HG02610 (cell line): ENCODE measurements around the gene HAP1.
"Not testable (repeated sequence)": the region's sequence is repeated elsewhere in the genome, so short reads cannot be mapped to it uniquely, and the experiment has no call there.

ENCODE experiments used
- ATAC-seq: cut with Tn5 transposase; IDR thresholded peaks from one replicate; pipeline ENCODE4 v1.9.1; 2021; ENCODE audit warnings: mild to moderate bottlenecking, moderate library complexity; ENCODE audit not compliant: unreplicated experiment

The HAP1 gene

GRCh38 chr17:41728056-41728455 is 6.4 kb downstream of the HAP1 start:
- ATAC-seq, result no peak

GRCh38 chr17:41725134-41725533 is 9.3 kb downstream of the HAP1 start:
- ATAC-seq, result no peak

- ATAC-seq, result no peak
These were observed 9.9 kb downstream of the HAP1 start for GRCh38 chr17:41724476-41725050.

GRCh38 chr17:41723801-41724475 is 10.5 kb downstream of the HAP1 start:
- ATAC-seq, result no peak

- no peak for ATAC-seq
These were observed 12.2 kb downstream of the HAP1 start for GRCh38 chr17:41722231-41722630.

GRCh38 chr17:41718287-41718645 is 16.2 kb downstream of the HAP1 start:
- no peak for ATAC-seq

GRCh38 chr17:41717408-41718286 is 16.8 kb downstream of the HAP1 start:
- no peak for ATAC-seq

- no peak for ATAC-seq
These were observed 22.6 kb downstream of the HAP1 start, which contains the start of gene GAST for GRCh38 chr17:41711669-41712400. TSS of gene GAST (plus strand) at chr17:41712331. CDS start at chr17:41715437, 3,106 bp downstream.

GRCh38 chr17:41710472-41711090 is 23.9 kb downstream of the HAP1 start:
- no peak for ATAC-seq

GRCh38 chr17:41707803-41708669 is 26.4 kb downstream of the HAP1 start:
- ATAC-seq, result no peak

- ATAC-seq, result no peak
These were observed 29.0 kb downstream of the HAP1 start for GRCh38 chr17:41705271-41705991.

- no peak for ATAC-seq
These were observed 31.7 kb downstream of the HAP1 start for GRCh38 chr17:41702712-41703111.

- not testable (repeated sequence) for ATAC-seq
These were observed 33.6 kb downstream of the HAP1 start for GRCh38 chr17:41700843-41701242.

GRCh38 chr17:41697122-41697962 is 37.1 kb downstream of the HAP1 start:
- ATAC-seq, result no peak

GRCh38 chr17:41695954-41696757 is 38.3 kb downstream of the HAP1 start:
- no peak for ATAC-seq

GRCh38 chr17:41695134-41695661 is 39.2 kb downstream of the HAP1 start:
- no peak for ATAC-seq
